Type B pancreatic cell (in vitro differentiated cells): ENCODE data around the gene SPATS1. TPM values are rescaled to one million over a fixed set of nuclear protein-coding genes. Genes with fewer than 3 reads are reported as not detected.
"Not testable (repeated sequence)": the region's sequence is repeated elsewhere in the genome, so short reads cannot be mapped to it uniquely, and the experiment has no call there.

Source experiments
- DNase-seq: peaks from one replicate; pipeline ENCODE4 v3.0.0; 2021; ENCODE audit warnings: mixed read lengths; ENCODE audit not compliant: unreplicated experiment; ENCODE audit errors: extremely low spot score
- H3K27ac Mint-ChIP-seq: 2 replicates; pipeline ENCODE4 v1.8.0; 2021; ENCODE audit warnings: mild to moderate bottlenecking, mixed read lengths
- H3K27me3 Mint-ChIP-seq: 2 replicates; pipeline ENCODE4 v1.8.0; 2021; ENCODE audit warnings: mixed read lengths
- H3K36me3 Mint-ChIP-seq: 2 replicates; pipeline ENCODE4 v1.8.0; 2021; ENCODE audit warnings: mixed read lengths
- H3K4me1 Mint-ChIP-seq: one replicate; pipeline ENCODE4 v1.8.0; 2021; ENCODE audit warnings: mixed read lengths; ENCODE audit not compliant: unreplicated experiment
- H3K4me3 Mint-ChIP-seq: 2 replicates; pipeline ENCODE4 v1.8.0; 2021; ENCODE audit warnings: mild to moderate bottlenecking, mixed read lengths
- H3K9me3 Mint-ChIP-seq: 2 replicates; pipeline ENCODE4 v1.8.0; 2021; ENCODE audit warnings: mixed read lengths
- total RNA-seq: library from RNA; stranded (reverse); gene quantifications from 2 replicates; pipeline ENCODE4 v1.2.1, GENCODE V29; 2021; ENCODE audit warnings: low replicate concordance
- TF ChIP-seq, protein P1 (sequence below): fragments of 200-600 bp; sonication (generic); conservative IDR thresholded peaks from 2 replicates; pipeline ENCODE4 v1.5.0; 2021; ENCODE audit warnings: antibody characterized with exemption, mild to moderate bottlenecking

SPATS1 gene
- total RNA-seq, 1 donor from 2014 or later = not detected

DNA sequence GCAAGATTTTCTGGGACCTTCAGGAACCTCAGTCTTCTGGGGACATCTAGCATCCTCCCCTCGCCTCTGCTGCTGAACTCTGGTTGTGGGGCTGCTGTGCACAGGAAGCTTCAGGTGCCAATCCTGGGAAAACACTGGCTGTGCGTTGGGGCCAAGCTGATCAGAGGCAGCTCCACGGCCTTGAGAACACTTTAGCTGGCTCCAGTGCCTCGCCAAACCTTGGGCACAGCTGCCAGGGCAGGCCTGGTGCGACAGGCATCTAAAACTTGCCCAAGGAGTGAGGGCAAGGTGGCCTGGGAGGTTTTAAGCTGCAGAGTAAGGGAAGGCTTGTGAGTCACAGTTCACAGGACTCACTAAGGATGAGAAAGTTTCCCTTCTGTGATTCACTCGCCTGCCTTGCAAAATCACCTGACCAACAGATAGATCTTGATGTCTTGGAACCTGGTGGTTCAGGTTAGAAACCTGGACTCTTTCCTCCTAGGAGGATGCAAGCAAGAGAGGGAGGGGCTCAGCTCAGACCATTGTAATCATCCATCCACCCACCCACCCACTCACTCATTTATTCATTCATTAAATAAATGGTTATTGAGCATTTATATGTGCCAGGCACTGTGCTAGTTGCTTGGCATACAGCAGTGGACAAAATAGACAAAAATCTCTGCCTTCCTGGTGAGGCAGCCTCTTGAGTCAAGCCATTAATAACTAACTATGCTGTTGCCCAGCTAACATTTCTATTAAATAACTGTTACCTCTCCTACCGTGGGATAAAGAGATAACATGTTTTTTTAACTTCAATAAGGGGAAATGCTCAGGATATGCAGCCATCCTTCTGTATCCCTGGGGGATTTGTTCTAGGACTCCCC is 2.5 kb upstream of the SPATS1 start:
- TF ChIP-seq, protein P1, sequence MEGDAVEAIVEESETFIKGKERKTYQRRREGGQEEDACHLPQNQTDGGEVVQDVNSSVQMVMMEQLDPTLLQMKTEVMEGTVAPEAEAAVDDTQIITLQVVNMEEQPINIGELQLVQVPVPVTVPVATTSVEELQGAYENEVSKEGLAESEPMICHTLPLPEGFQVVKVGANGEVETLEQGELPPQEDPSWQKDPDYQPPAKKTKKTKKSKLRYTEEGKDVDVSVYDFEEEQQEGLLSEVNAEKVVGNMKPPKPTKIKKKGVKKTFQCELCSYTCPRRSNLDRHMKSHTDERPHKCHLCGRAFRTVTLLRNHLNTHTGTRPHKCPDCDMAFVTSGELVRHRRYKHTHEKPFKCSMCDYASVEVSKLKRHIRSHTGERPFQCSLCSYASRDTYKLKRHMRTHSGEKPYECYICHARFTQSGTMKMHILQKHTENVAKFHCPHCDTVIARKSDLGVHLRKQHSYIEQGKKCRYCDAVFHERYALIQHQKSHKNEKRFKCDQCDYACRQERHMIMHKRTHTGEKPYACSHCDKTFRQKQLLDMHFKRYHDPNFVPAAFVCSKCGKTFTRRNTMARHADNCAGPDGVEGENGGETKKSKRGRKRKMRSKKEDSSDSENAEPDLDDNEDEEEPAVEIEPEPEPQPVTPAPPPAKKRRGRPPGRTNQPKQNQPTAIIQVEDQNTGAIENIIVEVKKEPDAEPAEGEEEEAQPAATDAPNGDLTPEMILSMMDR = no peak
- DNase-seq = no peak
- Mint-ChIP-seq H3K36me3 (no peaks in the 10 kb centered on the region), H3K27ac (no peak overlapping the region), H3K27me3 (peaks cover 53% of the 10 kb centered on the region), H3K4me1 (peaks cover 13% of the 10 kb centered on the region), H3K9me3 (no peaks in the 10 kb centered on the region), H3K4me3 (no peak overlapping the region)

DNA sequence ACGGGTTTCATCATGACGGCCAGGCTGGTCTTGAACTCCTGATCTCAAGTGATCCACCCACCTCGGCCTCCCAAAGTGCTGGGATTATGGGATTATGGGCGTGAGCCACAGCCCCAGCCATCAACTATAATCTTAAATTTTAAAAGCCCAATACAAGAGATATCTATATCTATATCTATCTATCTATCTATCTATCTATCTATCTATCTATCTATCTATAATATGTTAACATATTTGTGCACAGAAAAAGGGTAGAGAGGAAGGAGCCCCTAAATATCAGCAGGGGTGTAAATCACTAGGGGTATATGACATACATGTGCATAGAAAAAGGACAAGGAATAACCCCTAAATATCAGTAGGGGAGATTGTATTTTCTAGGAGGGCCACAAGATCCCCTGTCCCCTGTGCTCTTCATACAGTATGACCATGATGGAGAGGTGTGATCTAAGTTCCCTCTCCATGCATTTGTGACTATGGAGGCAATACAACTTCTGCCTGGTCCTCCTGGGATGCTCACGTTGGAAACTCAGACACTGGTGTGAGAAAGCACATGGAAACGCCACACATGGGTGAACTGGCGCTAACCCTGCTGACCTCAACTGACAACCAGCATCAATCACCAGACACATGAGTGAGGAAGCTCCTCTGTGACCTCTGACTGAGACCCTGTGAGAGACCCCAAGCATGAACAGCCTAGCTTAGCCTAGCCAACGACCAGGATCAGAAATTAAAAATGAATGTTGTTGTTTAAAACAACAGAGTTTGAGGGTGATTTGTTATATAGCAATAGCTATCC is 1.2 kb upstream of the SPATS1 start:
- no peak for DNase-seq
- no peak overlapping the region for H3K27ac Mint-ChIP-seq
- H3K4me3 Mint-ChIP-seq = no peak overlapping the region
- no peaks in the 10 kb centered on the region for H3K36me3 Mint-ChIP-seq
- TF ChIP-seq, protein P1 = no peak
- H3K27me3 Mint-ChIP-seq = peaks cover 51% of the 10 kb centered on the region
- H3K9me3 Mint-ChIP-seq = no peaks in the 10 kb centered on the region
- peaks cover 13% of the 10 kb centered on the region for H3K4me1 Mint-ChIP-seq

DNA sequence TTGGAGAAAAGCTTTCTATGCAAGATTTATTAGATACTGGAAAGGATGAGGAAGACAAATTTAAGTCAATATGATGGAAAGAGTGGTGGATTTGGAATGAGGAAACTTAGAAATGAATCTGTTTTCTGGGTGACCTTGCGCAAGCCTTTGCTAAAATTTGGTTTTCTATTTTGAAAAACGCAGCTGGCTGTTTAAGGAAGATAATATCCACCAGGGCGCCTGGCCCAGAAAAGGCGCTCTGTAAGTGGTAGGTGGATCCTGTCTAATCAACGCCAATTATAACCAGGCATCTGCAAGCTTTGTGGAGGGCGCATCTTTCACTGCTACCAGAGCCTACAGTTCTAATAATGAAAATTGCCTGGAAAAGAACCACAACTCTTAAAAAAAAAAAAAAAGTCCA is 398 bp upstream of the SPATS1 start:
- Mint-ChIP-seq H3K4me1 (peaks cover 13% of the 10 kb centered on the region), H3K27ac (no peak overlapping the region), H3K4me3 (no peak overlapping the region), H3K27me3 (peaks cover 47% of the 10 kb centered on the region), H3K9me3 (no peaks in the 10 kb centered on the region), H3K36me3 (no peaks in the 10 kb centered on the region)
- TF ChIP-seq, protein P1 = no peak
- no peak for DNase-seq

DNA sequence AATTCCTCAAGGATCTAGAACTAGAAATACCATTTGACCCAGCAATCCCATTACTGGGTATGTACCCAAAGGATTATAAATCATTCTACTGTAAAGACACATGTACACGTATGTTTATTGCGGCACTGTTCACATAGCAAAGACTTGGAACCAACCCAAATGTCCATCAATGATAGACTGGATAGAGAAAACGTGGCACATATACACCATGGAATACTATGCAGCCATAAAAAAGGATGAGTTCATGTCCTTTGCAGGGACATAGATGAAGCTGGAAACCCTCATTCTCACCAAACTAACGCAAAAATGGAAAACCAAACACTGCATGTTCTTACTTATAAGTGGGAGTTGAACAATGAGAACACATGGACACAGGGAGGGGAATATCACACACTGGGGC is 4.4 kb downstream of the SPATS1 start:
- not testable (repeated sequence) for H3K36me3 Mint-ChIP-seq, H3K27ac Mint-ChIP-seq, H3K4me1 Mint-ChIP-seq, DNase-seq, H3K9me3 Mint-ChIP-seq, H3K4me3 Mint-ChIP-seq
- H3K27me3 Mint-ChIP-seq = peaks cover 37% of the 10 kb centered on the region

DNA sequence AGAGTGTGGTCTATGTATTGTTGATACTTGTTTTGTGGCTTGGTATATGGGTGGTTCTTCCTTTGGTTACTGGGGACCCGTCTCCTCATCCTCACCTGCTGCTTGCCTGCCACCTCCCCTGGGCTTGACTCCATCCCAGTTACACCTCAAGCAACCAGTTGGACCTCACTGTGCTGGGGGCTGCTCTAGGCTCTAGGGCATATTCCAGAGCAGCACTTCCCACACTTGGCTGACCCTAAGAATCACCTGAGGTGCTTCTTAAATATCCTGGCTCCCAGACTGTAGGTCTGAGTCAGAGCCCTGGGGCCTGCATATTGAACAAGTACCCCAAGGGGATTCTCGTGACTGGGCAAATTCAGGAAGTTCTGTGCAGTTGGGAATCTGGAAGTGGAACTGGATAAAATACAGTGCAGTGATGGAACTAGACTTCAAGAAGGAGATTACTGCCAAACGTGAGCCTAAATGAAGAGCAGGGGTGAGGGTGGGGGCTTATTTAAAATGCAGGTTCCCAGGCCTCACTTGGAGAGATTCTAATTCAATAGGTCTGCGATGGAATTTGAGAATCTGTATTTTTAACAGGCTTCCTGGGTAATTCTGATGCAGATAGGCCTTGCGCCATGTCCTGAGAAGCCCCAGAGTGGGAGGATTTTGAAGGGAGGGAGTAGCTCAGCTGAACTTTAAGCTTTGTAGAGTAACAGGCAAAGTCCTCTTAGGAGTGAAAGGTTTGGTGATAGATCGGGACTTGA is 7.6 kb downstream of the SPATS1 start:
- Mint-ChIP-seq H3K4me3 (no peak overlapping the region), H3K4me1 (no peaks in the 10 kb centered on the region), H3K27me3 (peaks cover 10% of the 10 kb centered on the region), H3K9me3 (no peaks in the 10 kb centered on the region), H3K36me3 (no peaks in the 10 kb centered on the region), H3K27ac (no peak overlapping the region)
- TF ChIP-seq, protein P1 = no peak
- no peak for DNase-seq

DNA sequence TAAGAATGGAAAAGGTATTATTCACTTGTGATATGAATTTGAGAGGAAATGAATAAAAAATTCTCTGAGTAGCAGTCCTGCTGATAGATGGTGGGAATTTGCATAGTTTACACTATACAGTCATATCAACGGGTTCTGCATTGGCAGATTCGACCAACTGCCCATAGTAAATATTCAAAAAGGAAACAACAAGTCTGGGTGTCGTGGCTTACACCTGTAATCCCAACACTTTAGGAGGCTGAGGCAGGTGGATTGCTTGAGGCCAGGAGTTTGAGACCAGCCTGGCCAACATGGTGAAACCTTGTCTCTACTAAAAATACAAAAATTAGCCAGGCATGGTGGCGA is 8.2 kb downstream of the SPATS1 start:
- H3K4me1 Mint-ChIP-seq, H3K27me3 Mint-ChIP-seq, H3K36me3 Mint-ChIP-seq, H3K4me3 Mint-ChIP-seq, H3K27ac Mint-ChIP-seq, DNase-seq, H3K9me3 Mint-ChIP-seq: not testable (repeated sequence)
